Superior temporal gyrus (tissue), 1 donor: Measurements from ENCODE around the gene OVOL3.
A peak's percentile ranks its signal among the peaks of the same experiment; 100 is the strongest.
"Not testable (repeated sequence)": the region's sequence is repeated elsewhere in the genome, so short reads cannot be mapped to it uniquely, and the experiment has no call there.

Experiments
- DNase-seq: peaks from one replicate; pipeline ENCODE4 v3.0.0-alpha.2; 2016; ENCODE audit errors: extremely low spot score

OVOL3 gene

DNA sequence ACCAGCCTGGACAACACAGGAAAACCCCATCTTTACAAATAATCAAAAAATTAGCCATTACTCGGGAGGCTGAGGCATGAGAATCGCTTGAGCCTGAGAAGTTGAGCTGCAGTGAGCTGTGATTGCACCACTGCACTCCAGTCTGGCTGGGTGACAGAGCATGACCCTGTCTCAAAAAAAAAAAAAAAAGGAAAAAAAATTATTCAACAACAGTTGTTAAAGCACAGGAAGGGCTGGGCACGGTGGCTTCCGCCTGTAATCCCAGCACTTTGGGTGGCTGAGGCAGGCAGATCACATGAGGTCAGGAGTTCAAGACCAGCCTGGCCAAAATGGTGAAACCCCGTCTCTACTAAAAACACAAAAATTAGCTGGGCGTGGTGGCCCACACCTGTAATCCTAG is 20.3 kb downstream of the OVOL3 start:
- DNase-seq, result not testable (repeated sequence)

DNA sequence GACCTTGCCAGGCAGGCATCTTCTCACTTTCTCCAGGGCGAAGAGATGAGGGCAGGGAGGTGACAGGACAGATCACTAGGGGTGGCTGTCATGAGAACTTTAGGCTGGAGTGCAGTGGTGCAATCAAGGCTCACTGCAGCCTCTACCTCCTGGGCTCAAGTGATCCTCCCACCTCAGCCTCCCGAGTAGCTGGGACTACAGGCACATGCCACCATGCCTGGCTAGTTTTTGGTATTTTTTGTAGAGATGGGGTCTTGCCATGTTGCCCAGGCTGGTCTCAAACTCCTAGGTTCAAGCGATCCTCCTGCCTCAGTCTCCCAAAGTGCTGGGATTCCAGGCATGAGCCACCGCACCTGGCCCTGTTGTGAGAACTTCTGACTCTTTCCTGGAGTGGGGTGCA is 23.9 kb downstream of the OVOL3 start:
- not testable (repeated sequence) for DNase-seq

DNA sequence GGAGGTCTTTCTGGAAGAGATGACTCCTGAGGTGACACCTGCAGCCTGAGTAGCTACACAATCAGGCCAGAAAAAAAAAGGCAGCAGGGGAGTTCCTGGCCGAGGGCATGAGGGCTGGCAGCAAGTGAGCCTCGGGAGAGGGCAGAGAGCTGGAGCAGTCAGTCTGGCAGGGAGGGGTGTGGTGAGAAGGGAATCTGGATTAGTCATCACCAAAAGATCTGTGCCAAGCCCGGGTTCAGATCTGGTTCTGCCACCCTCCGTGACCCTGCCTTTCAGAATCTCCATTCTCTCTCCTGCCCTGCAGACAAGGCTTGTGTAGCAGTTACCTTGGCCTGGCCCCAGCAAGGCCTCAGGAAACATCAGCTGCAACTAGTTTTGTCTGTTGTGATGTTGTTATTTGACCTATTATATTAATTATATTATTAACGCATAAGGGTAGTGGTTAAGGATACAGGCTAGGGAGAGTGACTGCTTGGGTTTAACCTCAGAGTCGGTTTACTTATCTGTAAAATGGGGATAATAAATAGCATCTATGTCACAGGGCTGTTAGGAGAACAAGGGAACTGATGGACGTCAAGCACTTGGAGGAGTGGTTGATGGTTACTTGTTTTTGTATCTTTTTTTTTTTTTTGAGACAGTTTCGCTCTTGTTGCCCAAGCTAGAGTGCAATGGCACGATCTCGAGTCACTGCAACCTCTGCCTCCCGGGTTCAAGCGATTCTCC is 26.2 kb downstream of the OVOL3 start:
- DNase-seq, result no peak

DNA sequence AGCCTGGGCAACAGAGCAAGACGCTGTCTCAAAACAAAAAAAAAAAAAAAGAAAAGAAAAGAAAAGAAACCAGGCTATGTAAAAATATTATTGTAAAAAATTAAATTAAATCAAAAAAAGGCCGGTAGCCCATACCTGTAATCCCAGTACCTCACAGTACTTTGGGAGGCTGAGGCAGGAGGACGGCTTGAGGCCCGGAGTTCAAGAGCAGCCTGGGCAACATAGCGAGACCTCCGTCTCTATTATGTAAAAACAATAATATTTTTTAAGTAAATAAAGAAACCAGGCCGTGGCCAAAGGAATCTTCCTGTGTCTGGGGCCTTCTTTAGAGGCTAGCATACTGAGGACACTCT is 28.2 kb downstream of the OVOL3 start:
- no peak for DNase-seq

DNA sequence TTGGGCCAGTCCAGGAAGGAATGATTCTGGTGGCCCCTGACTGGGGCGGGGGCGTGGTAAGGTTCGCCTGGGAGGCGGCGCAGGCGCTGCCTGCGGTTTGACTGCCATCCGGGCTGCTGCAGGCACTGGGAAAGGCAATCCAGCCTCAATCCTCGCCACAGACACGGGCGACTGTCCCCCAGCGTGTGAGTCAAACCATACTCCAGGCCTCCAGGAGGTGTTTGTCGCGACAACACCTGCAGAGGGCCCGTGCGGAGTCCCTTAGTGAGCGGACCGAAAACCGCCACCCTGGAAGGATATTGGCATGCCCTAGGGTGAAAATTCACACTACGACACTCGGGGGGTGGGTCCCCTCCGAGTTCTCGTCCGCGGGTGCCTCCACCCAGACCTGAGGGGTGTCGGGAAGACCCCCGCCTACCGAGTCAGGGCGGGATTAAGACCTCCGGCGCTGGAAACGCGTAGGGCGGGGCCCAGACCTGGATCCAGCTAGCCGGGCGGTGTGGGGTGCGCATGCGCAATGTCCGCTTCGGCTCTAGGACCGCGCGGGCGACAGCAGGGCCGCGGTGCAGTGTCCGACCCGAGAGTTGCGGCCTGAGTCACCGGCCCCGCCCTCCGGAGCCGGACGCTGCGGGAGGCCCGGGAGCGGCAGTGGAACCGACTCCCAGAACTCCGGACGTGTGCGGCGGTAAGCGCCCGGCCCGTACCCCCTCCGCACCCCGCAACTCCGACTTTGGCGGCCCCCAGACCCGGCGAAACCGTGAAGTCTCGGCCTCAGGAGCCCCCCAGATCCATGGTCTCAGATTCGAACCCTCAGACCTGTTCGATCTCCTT is 28.7 kb downstream of the OVOL3 start, which contains the start of gene CAPNS1:
Gene CAPNS1, plus strand, starts transcription at position 594 of the 831 bp plus-strand sequence. CDS start 946 bp downstream, outside the sequence.
- peak; percentile 98 for DNase-seq

DNA sequence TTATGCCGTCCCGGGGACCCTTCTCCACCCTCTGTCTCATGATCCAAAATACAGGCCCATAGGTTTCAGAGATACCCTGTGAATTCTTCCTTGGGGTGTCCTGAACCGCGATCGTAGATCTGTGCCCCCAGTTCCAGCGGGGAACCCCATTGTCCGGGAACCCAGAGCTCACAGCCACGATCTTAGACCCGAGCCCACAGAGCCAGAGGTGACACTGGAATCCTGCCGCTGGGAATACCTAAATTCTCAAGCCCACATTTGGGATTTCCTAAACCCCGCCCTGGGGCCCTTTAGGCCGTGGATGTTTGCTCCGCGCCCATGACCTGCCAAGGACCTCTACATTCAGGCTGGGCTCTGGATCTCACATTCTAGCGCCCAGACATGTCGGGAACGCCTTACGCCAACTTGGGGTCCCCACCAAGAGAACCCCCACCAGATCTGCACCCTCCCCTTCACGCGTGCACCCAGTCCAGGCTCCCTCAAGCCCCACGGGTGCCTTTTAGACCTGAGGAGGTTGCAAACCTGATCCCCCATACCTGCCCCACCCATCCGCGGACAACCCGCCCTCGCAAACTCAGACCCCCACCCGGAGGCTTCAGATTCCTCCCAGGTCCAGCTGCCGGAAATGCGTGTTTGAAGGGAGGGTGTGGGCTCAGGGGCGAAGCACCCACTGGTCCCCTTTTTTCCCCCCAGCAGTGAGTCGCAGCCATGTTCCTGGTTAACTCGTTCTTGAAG is 29.5 kb downstream of the OVOL3 start:
- peak; percentile 46 for DNase-seq

DNA sequence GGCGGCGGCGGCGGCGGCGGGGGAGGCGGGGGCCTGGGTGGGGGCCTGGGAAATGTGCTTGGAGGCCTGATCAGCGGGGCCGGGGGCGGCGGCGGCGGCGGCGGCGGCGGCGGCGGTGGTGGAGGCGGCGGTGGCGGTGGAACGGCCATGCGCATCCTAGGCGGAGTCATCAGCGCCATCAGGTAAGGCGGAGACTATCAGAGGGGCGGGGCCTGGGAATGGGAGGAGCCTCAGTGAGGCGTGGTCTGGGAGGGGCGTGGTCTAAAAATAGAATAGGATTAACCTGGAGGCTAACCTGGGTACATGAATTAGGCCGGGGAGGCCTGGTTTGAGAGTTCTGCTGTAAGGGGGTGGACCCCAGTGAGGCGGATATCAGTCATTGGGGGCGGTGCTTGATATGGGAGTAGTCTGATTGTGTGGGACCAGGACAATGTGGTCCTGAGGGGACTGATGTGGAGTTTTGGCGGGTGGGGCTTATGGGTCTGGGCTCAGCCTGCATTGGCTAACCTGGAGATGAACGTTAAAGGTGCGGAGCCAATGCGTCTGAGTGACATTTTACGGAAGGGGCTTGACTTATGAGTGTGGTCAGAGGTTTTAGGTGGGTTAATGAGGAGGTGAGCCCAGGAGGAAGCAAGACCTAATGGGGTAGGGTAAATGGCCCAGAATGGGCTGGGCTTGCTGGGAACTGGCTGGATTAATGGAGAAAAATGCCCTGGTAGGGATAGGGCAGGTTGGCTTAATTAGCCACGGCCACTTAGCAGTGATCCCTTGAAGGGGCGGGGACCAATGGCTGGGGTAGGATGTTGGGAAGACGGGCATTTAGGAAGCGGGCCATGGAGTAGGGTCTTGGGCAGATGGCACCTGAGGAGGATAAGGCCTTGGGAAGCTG is 30.3 kb downstream of the OVOL3 start:
- peak; percentile 67 for DNase-seq

DNA sequence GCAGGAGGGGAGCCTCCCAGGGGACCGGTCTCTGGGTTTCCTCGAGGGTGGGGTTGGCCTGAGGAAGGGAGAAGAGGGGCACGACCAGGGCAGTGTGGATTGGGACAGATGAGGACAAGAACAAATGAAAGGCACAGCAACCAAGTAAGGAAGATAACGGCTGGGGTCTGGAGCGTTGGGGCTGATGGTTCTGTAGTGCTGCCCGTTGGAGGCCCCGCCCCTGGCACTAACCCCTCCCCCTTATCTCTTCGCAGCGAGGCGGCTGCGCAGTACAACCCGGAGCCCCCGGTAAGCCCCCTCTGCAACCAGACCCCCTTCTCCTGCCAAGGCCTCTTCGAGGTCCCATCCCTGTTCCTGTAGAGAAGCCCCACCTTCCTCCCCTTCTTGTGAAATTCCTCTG is 31.1 kb downstream of the OVOL3 start:
- no peak for DNase-seq

DNA sequence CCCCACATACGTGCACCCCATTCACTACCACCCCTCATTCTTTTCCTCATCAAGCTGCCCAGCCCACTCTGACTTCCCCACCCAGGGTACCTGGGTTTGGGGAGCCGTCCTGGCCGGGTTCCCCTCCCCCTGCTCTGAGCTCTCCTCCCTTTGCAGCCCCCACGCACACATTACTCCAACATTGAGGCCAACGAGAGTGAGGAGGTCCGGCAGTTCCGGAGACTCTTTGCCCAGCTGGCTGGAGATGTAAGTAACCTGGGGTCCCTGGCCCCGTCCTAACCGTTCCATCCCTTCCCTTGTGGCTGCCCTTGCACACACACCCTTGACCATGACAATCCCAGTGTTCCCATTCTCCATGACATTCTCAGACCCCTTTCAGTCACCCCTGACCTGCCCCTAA is 31.6 kb downstream of the OVOL3 start:
- DNase-seq, result no peak

DNA sequence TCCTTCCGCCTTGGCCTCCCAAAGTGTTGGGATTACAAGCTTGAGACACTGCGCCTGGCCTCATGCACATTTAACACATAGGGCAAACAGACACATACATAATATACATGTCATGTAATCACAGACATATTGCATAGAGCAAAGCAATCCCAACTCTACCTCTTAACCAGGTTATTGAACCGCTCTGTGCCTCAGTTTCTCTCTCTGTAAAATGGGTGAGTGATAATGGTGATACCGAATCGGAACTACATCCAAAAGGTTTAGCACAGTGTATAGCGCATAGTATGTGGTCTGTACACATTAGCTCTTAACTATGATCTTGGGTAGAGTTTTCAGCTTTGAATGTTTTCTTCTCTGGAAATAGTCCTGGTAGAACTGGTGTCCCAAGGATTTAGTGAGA is 33.7 kb downstream of the OVOL3 start:
- no peak for DNase-seq

DNA sequence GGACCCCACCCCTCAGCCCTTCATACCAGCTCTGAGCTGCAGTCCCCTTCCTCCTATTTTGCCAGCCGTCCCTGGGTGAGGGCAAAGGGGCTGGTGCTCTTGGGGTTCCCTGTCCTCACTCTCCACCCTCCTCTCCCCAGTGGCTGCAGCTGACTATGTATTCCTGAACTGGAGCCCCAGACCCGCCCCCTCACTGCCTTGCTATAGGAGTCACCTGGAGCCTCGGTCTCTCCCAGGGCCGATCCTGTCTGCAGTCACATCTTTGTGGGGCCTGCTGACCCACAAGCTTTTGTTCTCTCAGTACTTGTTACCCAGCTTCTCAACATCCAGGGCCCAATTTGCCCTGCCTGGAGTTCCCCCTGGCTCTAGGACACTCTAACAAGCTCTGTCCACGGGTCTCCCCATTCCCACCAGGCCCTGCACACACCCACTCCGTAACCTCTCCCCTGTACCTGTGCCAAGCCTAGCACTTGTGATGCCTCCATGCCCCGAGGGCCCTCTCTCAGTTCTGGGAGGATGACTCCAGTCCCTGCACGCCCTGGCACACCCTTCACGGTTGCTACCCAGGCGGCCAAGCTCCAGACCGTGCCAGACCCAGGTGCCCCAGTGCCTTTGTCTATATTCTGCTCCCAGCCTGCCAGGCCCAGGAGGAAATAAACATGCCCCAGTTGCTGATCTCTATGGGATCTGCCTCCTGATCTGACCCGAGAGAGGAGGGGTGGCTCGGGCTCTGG is 38.9 kb downstream of the OVOL3 start:
- DNase-seq, result peak; percentile 2

DNA sequence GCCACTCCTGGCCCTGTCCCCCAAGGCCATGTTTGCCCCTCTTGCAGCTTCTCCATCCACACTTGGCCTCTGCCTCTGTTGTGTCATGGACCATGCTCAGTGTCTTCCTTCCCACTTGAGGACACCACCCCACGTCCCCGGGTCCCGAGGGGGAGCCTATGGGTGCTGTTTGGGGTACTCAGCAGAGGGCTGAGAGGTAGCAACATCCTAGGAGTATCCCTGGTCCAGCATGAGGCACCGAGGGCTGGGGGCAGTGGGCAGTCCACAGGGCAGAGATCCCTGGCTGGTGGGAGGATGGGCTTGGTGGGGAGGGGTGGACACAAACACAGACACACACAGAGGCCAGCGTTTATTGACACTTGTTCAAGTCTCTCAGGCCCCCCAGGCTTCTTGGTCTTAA is 39.6 kb downstream of the OVOL3 start:
- DNase-seq, result peak; percentile 4

DNA sequence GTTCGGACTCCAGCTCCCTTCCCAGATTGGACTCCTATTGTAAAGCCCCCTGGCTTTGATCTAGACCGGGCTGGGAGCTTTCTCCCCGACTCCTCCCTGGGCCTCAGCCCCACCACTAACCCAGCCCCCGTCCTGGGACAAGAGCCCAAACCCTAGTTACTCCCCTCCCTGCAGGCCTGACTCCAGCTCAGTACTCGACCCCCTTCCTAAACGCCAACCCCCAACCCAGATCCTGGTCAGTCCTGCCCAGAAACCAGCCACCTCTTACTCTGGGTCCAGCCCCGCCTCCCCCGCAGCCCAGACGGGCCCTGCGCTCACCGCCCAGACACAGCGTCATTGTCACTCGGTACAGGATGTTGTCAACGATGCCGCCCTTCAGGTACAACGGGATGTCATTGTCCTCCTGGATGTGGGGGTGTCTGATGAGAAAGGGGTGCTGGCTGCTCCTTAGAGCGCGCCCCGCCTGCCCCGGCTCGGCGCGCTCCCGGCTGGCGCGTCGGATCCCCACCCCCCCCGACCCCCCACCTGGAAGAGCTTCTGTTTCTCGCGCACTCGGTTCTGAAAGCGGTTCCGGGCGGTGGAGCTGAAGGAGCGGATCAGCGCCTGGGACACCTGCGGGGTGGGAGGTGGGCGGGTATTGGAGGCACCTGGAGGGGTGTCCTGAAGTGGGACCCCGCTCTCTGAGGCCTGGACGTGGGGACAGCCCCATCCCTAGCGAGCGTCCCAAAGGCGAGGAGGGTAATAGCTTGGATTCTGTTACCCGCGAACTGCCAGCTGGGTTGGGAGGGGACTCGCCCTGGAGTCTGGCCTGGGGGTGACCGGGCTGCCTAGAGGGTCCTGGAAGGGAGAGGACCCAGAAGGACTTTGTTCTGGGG is 40.4 kb downstream of the OVOL3 start:
- DNase-seq, result peak; percentile 4

DNA sequence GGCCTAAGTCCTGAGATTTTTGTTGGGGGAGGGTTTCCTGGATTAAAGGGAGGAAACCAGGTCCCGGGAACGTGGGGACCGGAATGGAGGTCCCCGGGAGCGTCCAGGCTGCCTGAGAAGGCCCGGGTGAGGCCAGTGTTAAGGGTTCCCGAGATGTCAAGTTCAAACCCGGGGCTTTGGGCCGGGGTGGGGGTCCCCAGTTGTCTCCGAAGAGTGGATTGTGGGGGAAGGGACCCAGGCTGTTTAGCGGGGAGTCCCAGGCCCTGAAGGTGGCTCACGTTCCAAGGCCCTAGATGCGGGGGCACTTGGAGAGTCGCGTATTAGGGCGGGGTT is 41.0 kb downstream of the OVOL3 start:
- no peak for DNase-seq

DNA sequence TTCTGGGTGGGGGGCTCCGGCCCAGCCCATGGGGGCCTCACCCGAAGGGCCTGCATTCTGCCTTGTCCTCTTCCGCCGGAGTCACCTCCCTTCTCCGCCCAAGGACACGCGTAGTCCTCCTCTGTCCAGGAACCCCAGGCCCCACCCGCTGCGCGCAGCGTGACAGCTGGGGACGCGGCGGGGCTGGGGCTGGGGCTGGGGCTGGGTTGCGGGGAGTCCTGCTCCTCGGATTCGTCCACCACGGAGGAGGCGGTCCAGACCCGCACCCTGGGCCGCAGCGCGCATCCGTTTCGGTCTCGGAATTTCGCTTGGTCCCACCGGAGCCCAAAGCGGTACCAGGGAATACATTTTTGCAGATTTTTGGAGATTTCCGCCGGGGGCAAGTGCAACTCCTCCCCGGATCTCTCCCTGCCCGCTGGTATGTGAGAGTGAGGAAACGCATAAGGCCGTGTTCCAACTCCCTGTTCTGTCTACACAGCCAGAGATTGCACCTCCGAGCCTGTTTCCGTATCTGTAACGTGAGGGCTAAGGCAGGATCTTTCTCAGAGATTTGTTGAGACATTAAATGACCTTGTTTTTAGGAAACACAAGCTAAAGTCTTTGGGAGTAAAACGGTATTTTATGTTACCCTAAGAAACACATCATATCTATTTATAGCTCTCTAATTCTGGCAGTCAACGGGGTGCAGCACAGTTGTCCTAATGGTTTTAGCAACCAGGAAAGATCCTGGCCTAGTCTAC is 41.6 kb downstream of the OVOL3 start, which contains the start of gene COX7A1:
Gene COX7A1, minus strand, starts transcription at position 96 of the 740 bp plus-strand sequence. Its CDS starts 40 bp downstream, at position 56.
- DNase-seq, result peak; percentile 38

DNA sequence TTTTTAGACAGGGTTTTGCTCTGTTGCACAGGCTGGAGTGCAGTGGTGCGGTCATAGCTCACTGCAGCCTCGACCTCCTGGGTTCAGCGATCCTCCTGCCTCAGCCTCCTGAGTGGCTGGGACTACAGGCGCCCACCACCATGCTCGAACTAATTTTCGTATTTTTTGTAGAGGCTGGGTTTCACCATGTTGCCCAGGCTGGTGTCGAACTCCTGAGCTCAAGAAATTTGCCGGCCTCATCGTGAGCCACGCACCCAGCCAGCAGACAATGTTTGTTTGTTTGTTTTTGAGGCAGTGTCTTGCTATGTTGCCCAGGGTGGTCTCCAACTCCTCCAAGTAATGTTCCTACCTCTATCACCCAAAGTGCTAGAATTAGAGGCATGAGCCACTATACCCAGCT is 42.2 kb downstream of the OVOL3 start:
- DNase-seq, result no peak

DNA sequence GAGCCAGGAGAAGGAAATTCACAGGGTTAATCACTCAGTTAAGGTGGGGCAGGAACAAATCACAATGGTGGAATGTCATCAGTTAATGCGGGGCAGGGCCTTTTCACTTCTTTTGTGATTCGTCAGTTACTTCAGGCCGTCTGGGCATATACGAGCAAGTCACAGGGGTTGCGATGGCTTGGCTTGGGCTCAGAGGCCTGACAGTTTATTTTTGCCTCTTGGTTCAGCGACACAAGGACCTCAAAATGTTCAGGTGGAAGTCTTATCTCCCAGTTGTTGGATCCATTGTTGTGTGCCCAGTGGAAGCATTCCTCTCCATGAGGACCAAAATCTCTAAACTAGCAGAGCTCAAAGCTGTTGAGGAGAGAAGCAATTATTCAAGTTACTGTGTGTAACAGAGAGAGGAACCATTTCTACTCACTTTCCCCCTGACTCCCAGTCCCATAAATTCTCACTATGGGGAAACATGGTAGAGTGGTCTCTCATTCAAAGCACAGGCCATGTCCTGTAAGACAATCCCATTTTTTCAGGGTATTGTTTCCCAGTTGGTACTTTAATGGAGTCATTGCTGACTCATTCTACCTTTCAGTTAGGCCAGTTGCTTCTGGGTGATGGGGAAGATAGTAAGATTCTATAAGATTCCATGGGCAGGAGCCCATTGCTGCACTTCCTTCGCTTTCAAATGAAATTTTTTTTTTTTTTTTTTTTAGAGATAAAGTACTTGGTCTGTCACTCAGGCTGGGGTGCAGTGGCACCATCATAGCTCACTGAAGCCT is 50.1 kb downstream of the OVOL3 start:
- peak; percentile 2 for DNase-seq
